ENCODE measurements around the gene TEX53. TPM values are rescaled to one million over a fixed set of nuclear protein-coding genes. Genes with fewer than 3 reads are reported as not detected.

Gene TEX53
- total RNA-seq = not detected
- not detected for polyA plus RNA-seq (ENCODE audit: insufficient read length in 6 of 6)
- long read RNA-seq, donor 1 = 0 reads
- long read RNA-seq, donor 2 = 0 reads
- long read RNA-seq, donor 3 = 0 reads
- long read RNA-seq, donor 4 = 0 reads
- long read RNA-seq, donor 5 = 0 reads
- long read RNA-seq, donor 6 = 0 reads
- long read RNA-seq, donor 7 = 0 reads
- long read RNA-seq, donor 8 = 0 reads
- long read RNA-seq, donor 9 = 0 reads
- long read RNA-seq, donor 10 = 0 reads
- long read RNA-seq, donor 11 = 0 reads
- long read RNA-seq, donor 12 = 0 reads

DNA sequence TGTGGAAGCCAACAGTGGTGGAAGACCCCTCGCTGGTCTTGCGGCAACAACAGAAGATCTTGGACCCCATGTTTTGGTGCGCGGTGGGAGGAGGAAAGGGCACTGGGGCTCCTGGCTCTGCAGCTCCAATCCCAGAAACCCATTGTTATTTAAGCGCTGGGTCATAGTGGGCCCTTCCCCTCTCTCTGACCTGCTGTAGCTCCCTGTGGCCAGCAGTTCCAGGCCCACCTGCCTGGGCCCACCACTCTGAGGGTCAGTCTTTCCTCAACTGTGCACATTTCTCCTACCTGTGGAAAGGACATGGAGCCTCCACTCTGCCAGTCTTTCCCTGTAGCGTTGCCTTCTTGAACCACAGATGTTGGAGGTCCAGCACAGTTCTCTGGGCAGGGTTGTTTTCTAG is at the start of gene TEX53:
Gene TEX53 (minus strand): TSS at position 101 of the 400 bp plus-strand sequence. CDS start 31 bp downstream, at position 70.
- ATAC-seq = no peak
- Histone ChIP-seq H3K4me3 (no peak within 1 kb of the TSS), H3K27ac (no peak within 1 kb of the TSS), H3K36me3 (no peaks in the 10 kb centered on the region), H3K27me3 (peaks cover 0 to 8% of the 10 kb centered on the region in 2 donors), H3K4me1 (peaks cover 0 to 4% of the 10 kb centered on the region in 2 donors), H3K9me3 (no peaks in the 10 kb centered on the region)
- TF ChIP-seq, protein P1, sequence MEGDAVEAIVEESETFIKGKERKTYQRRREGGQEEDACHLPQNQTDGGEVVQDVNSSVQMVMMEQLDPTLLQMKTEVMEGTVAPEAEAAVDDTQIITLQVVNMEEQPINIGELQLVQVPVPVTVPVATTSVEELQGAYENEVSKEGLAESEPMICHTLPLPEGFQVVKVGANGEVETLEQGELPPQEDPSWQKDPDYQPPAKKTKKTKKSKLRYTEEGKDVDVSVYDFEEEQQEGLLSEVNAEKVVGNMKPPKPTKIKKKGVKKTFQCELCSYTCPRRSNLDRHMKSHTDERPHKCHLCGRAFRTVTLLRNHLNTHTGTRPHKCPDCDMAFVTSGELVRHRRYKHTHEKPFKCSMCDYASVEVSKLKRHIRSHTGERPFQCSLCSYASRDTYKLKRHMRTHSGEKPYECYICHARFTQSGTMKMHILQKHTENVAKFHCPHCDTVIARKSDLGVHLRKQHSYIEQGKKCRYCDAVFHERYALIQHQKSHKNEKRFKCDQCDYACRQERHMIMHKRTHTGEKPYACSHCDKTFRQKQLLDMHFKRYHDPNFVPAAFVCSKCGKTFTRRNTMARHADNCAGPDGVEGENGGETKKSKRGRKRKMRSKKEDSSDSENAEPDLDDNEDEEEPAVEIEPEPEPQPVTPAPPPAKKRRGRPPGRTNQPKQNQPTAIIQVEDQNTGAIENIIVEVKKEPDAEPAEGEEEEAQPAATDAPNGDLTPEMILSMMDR (IDR thresholded peaks at IDR 0.05) = no peak
- DNase-seq = no peak
- intact Hi-C loops (cut with DNase I) = loop anchor here in 1 of 2 donors (5.0 to 10.0 kb wide), 2 partner anchors 175 to 253 kb away; no protein-coding TSS in a partner anchor

DNA sequence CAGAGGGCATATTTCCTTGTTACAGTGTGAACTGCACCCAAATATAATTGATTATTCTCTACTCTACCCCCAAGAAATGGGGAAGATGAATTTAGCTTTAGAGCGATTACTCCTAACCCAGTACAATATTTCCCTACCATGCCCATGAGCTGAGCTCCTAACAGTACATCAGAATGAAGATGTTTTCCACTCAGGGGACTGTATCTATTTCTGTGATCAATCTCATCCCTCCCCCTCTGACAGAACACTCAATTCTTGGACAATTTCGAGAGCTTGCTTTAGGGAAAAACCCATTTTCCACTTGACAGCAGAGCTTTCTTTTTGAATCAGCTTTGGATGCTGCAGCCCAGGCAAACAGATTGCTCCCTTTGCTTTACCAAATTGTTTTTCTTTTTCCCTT is 49.1 kb upstream of the TEX53 start:
- H3K36me3 ChIP-seq = no peaks in the 10 kb centered on the region
- no peaks in the 10 kb centered on the region for H3K27me3 ChIP-seq
- intact Hi-C loops (cut with DNase I) = no loop called here
- H3K4me1 ChIP-seq = no peaks in the 10 kb centered on the region
- H3K4me3 ChIP-seq = no peak overlapping the region
- no peak overlapping the region for H3K27ac ChIP-seq
- DNase-seq = no peak
- TF ChIP-seq, protein P1 (IDR thresholded peaks at IDR 0.05) = no peak
- H3K9me3 ChIP-seq = no peaks in the 10 kb centered on the region
- no peak for ATAC-seq

DNA sequence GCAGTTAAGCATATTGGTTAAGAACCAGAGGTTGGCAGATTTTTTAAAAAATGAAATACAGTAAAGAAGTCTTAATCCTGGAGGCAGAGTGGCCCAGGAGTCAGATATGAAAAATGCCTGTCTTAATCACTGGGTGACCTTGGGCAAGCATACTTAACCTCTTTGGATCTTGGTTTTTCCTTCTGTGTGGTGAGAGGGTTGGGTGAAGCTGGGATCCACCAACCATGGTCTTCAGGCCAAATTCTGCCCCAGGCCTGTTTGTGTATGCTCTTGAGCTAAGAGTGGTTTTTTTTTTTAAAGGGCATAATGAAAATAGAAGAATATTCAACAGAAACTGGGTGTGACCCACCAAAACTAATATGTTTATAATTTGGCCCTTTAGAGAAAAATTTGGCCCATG is 44.4 kb upstream of the TEX53 start:
- no peak for DNase-seq
- H3K27me3 ChIP-seq = no peaks in the 10 kb centered on the region
- H3K36me3 ChIP-seq = no peaks in the 10 kb centered on the region
- H3K9me3 ChIP-seq = no peaks in the 10 kb centered on the region
- no peak overlapping the region for H3K27ac ChIP-seq
- no peak for ATAC-seq
- intact Hi-C loops (cut with DNase I) = no loop called here
- H3K4me1 ChIP-seq = no peaks in the 10 kb centered on the region
- TF ChIP-seq, protein P1 (IDR thresholded peaks at IDR 0.05) = no peak
- H3K4me3 ChIP-seq = no peak overlapping the region

DNA sequence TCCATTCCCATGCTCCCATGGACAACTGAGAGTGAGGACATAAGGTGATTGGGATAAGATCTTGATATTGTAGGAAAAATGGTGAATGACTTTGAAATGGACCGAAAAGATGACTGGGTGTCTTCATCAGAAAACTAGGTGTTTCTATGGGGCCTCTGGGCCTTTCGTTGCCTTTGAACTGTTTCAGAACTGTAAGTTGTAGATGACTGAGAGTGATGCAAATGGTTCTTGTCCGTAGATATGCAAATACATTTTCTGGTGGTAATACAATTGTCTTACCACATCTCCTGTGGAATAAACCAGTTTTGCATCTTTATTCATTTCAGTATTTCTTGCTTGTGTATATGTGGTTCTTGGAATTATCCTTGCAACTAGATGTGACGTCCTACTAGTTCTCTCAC is 40.3 kb upstream of the TEX53 start:
- intact Hi-C loops (cut with DNase I) = no loop called here
- Histone ChIP-seq H3K4me1 (no peaks in the 10 kb centered on the region), H3K9me3 (no peaks in the 10 kb centered on the region), H3K27ac (no peak overlapping the region), H3K27me3 (no peaks in the 10 kb centered on the region), H3K4me3 (no peak overlapping the region), H3K36me3 (no peaks in the 10 kb centered on the region)
- no peak for DNase-seq
- TF ChIP-seq, protein P1 (IDR thresholded peaks at IDR 0.05) = no peak
- ATAC-seq = no peak

DNA sequence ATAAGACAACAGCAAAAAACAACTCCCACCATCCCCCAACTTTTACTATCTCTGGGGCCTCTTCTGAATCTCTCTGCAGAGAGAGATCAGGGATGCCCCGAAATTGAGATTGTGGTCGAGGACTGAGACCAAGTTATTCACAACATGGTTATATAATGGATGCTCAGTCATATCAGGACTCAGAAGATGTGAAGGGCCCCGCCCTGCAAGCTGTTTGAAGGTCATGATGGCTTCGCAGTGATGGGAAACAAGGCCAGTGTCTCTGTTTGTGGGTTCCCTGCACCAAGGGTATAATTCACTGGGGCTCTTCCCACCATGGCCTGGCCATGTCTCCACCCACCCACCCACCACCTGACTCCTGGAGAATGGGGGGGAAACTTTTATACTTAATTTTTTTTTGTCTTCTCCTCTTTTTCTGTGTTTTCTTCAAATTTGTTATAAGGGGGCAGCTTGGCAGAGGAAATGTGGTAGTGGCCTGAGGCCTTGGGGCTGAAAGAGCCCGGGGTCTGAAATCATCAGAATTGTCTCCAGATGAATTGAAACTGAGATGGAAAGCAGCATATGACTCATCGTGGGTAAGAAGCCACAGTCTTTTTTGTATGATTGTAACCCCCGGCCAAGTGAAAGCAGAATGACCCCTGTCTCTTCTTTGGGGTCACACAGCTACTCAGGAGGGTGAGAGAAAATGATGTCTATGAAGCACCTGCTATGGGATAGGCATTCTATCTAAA is 39.4 kb upstream of the TEX53 start:
- Histone ChIP-seq H3K4me3 (no peak overlapping the region), H3K27me3 (no peaks in the 10 kb centered on the region), H3K4me1 (no peaks in the 10 kb centered on the region), H3K9me3 (no peaks in the 10 kb centered on the region), H3K27ac (no peak overlapping the region), H3K36me3 (no peaks in the 10 kb centered on the region)
- TF ChIP-seq, protein P1 (IDR thresholded peaks at IDR 0.05) = no peak
- no peak for ATAC-seq
- intact Hi-C loops (cut with DNase I) = no loop called here
- DNase-seq = no peak

Data from left lung (tissue), 14 donors.